Neural progenitor cell (in vitro differentiated cells): ENCODE data around the gene PSD4.

Experiments used
- EZH2 ChIP-seq: fragments of 200-600 bp; sonication (generic); IDR thresholded peaks from 2 replicates; pipeline ENCODE4 v1.6.1; 2017; ENCODE audit warnings: antibody characterized with exemption, mild to moderate bottlenecking, moderate library complexity
- EZH2phosphoT487 ChIP-seq: fragments of 200-600 bp; sonication (generic); IDR thresholded peaks from 2 replicates; pipeline ENCODE4 v1.6.1; 2017; ENCODE audit warnings: antibody characterized with exemption
- TF ChIP-seq, protein P1 (sequence below): fragments of 200-600 bp; sonication (generic); IDR thresholded peaks from 2 replicates; pipeline ENCODE4 v1.5.1; 2017; ENCODE audit warnings: antibody characterized with exemption, mild to moderate bottlenecking

- TF ChIP-seq, protein P1, sequence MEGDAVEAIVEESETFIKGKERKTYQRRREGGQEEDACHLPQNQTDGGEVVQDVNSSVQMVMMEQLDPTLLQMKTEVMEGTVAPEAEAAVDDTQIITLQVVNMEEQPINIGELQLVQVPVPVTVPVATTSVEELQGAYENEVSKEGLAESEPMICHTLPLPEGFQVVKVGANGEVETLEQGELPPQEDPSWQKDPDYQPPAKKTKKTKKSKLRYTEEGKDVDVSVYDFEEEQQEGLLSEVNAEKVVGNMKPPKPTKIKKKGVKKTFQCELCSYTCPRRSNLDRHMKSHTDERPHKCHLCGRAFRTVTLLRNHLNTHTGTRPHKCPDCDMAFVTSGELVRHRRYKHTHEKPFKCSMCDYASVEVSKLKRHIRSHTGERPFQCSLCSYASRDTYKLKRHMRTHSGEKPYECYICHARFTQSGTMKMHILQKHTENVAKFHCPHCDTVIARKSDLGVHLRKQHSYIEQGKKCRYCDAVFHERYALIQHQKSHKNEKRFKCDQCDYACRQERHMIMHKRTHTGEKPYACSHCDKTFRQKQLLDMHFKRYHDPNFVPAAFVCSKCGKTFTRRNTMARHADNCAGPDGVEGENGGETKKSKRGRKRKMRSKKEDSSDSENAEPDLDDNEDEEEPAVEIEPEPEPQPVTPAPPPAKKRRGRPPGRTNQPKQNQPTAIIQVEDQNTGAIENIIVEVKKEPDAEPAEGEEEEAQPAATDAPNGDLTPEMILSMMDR, result no peak
- no peak for TF ChIP-seq EZH2phosphoT487
- TF ChIP-seq EZH2, result no peak
Measured at GRCh38 chr2:113148606-113149552, 24.9 kb upstream of the PSD4 start.
